Omental fat pad (tissue), 4 donors: ENCODE measurements around the gene NKX1-1. TPM values are rescaled to one million over a fixed set of nuclear protein-coding genes. Genes with fewer than 3 reads are reported as not detected.
"Not testable (repeated sequence)": the region's sequence is repeated elsewhere in the genome, so short reads cannot be mapped to it uniquely, and the experiment has no call there.

Source experiments
- ATAC-seq: fragments of 150-250 bp; one replicate; pipeline ENCODE4 v1.9.1; 2016; ENCODE audit warnings: mild to moderate bottlenecking, moderate library complexity; ENCODE audit not compliant: low FRiP score
- DNase-seq: peaks from one replicate; pipeline ENCODE4 v3.0.0-alpha.2; 2019; ENCODE audit warnings: low spot score
- total RNA-seq, 4 donors: library from RNA; depleted of rRNA; stranded (reverse); fragments of >200 nt; gene quantifications; one replicate each; pipeline ENCODE4 v1.1.0, GENCODE V29; 2016
- TF ChIP-seq, protein P1 (sequence below), 3 donors: fragments of 450-650 bp; IDR thresholded peaks; one replicate each; pipeline ENCODE4 v1.5.1; 2016 to 2017; ENCODE audit warnings: antibody characterized with exemption in 3 of 3, mild to moderate bottlenecking in 3 of 3, moderate library complexity in 2 of 3

NKX1-1 gene
- total RNA-seq, 4 donors from 2014 or later = not detected

DNA sequence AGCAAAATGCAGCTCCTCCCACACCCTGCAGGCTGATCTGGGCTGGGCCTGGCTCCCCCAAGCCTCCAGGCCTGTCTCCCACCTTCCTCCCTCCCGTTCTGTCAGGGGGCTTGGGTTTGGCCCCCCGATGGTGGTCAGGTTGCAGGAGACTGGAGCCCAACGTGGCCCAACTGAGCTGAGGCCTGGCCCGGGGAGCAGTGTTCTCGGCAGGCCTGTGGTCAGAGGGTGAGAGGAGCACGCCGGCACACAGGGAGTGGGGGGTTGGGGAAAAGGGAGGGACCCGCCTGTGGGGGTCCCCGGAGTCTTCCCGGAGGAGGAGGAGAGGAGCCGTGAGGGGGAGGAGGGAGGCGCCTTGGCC is 43.2 kb upstream of the NKX1-1 start:
- TF ChIP-seq, protein P1, sequence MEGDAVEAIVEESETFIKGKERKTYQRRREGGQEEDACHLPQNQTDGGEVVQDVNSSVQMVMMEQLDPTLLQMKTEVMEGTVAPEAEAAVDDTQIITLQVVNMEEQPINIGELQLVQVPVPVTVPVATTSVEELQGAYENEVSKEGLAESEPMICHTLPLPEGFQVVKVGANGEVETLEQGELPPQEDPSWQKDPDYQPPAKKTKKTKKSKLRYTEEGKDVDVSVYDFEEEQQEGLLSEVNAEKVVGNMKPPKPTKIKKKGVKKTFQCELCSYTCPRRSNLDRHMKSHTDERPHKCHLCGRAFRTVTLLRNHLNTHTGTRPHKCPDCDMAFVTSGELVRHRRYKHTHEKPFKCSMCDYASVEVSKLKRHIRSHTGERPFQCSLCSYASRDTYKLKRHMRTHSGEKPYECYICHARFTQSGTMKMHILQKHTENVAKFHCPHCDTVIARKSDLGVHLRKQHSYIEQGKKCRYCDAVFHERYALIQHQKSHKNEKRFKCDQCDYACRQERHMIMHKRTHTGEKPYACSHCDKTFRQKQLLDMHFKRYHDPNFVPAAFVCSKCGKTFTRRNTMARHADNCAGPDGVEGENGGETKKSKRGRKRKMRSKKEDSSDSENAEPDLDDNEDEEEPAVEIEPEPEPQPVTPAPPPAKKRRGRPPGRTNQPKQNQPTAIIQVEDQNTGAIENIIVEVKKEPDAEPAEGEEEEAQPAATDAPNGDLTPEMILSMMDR (IDR thresholded peaks at IDR 0.05) = no peak
- DNase-seq = no peak

DNA sequence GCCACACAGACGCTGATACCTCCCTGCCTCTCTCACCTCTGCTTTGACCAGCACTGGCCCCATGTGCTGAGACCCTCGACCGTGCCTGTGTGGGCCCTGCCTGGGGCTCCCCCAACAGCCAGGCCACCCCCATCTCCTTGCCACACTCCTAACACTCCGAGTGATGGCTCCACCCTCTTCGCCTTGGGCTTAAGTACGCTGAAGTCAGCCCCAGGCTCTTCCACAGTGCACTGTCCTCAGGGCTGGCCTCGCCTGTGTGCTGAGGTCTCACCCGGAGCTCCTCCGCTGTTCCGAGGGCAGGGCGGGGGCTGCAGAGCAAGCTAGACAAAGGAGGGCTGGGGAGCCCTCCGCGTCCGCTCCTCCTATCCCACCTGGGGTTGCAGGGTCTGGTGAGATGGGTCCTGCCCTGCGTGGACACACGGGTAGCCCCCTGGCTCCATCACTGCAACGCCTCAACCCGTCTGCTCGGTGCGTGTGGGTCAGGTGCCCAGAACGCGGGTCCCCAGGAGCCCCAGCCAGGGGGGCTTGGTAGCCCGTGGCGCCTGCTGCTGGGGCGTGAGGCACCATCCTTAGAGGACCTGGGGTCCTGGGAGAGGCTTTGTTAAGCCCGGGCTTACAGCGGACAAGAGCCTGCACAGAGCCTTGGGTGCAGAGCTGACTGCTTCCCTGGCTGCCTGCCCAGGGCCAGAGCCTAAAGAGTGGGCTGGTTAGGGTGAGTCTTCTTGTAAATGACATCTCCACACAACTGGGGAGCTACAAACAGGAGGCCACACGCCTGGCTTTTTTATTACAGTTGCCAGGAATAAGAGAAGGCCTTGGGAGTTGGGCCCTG is 42.6 kb upstream of the NKX1-1 start:
- TF ChIP-seq, protein P1 (IDR thresholded peaks at IDR 0.05) = no peak
- ATAC-seq (no peak), DNase-seq (no peak)

More for the DNA sequence above, 43.2 kb upstream of the NKX1-1 start:
- no peak for ATAC-seq

DNA sequence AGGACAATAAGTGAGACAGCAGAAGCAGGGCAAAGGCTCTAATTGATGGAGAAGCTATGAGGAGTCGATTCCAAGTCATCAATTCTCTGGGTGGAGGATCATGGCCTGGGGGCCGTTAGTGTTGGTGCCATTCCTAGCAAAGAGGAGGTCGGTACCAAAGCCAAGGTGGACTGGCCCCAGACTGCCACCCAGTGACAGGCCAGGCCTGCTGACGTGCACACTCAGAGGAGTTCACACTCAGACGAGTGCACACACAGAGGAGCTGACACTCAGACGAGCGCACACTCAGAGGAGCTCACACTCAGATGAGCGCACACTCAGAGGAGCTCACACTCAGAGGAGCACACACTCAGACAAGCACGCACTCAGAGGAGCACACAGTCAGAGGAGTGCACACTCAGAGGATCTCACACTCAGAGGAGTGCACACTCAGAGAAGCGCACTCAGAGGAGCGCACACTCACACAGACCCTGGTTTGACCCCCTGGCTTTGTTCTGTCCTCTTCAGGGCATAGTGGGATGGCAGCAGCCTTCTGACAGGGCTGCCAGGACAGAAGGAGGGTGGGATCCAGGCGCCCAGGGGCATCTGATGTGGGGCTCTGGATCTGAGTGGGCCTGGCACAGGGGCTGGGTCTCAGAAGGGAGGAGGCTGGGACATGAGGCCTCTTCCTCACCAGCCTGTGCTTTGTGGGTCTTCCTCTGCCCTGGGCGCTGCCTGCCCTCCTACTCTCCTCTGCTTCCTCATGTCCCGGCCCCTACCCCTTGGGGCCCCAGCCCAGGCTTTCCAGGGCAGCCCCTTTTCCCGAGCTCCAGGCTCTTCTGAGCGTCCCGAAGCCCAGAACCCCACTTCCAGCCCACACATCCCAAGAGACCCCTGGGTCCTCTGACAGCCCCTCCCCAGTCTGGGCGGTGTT is 41.7 kb upstream of the NKX1-1 start:
- no peak for DNase-seq
- ATAC-seq = no peak
- TF ChIP-seq, protein P1 (IDR thresholded peaks at IDR 0.05) = no peak

DNA sequence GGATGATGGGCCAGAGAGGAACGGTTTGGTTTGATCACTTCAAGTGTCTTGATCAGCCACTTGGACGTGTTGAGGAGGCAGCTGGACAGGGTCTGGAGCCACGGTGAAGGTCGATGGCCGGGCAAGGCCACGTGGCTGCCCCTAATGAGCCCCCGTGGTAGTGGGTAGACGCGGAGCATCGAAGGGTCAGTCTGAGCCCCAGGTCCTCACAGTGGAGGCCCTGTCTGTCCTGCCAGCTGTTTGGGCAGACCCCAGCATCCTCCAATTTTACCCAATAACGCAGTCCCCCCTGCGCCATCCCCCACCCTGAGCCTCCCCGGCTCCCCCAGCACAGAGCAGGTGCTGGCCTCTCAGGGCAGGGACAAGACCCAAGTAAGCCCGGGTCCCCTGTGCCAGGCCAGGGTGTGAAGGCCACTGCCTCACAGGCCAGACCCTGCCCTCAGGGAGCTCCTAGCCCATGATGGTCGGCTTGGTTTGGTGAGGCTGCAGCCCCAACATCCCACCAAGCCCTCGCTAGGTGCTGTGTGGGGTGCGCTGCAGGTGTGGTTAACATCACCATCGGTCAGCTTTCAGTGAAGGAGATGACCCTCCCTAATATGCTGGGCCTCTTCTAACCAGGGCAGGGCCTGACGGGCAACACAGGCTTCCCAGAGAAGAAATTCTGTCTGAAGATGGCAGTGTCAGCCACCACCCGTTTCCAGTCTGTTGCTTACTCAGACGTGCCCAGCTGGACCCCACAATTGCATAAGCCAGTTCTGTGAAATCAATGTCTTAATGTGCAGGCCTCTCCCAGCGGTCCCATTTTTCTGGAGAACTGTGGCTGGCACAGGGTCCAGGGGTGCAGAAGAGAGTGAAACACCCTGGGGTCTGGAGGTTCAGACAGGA is 40.5 kb upstream of the NKX1-1 start:
- no peak for ATAC-seq
- TF ChIP-seq, protein P1 (IDR thresholded peaks at IDR 0.05) = no peak
- DNase-seq = no peak

DNA sequence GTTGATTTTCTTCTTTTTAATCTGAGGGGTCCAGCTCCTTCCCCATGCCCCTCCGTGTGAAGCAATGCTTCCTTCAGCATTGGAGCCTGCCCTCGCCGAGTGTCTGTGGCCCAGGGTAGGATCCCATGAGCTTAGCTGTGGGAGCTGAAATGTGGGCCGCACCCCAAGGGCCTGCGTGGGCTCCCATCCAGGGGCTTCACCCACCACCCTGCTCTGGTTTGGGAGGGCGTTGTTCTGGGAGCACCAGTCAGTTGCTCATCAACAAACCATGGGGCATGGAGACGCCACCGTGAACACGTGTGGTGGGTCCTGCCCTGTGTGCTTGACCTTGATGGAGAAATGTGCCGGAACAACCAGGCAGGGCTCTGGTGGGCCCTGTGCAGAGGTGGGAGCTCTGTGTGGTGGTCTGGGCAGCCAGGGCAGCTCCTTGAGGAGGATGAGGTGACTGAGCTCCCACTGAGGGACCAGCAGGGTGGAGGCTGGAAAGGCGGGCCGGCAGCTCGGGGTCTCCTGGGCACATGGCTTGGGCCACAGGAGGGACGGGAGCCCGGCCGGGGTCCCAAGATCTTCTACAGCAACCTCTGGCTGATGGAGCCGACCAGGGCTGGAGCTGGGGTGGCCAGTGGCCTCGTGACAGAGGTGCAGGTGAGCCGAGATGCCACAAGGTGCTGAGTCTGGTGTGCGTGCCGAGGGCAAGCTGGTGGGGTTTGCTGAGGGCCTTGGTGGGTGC is 39.6 kb upstream of the NKX1-1 start:
- TF ChIP-seq, protein P1 (IDR thresholded peaks at IDR 0.05) = no peak
- no peak for DNase-seq

DNA sequence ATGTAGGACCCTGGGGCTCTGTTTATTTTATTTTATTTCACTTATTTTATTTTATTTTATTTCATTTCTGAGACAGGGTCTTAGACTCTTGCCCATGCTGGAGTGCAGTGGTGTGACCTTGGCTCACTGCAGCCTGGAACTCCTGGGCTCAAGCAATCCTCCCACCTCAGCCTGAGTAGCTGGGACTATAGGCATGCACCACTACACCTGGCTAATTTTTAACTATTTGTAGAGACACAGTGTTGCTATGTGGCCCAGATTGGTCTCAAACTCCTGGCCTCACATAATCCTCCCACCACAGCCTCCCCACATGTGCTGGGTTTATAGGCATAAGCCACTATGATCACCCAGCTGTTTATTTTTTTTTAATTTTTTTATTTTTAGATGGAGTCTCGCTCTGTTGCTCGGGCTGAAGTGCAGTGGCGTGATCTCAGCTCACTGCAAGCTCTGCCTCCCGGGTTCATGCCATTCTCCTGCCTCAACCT is 37.5 kb upstream of the NKX1-1 start:
- ATAC-seq, DNase-seq: not testable (repeated sequence)

More for the DNA sequence above, 39.6 kb upstream of the NKX1-1 start:
- no peak for ATAC-seq
